ENCODE results near the gene PARD3B. TPM values are rescaled to one million over a fixed set of nuclear protein-coding genes. Genes with fewer than 3 reads are reported as not detected.

Gene PARD3B
- total and polyA plus RNA-seq, 3 donors from 2014 or later = 14.6 to 36.8 (median 29.6) TPM

- intact Hi-C loops (cut with DNase I; ENCODE audit: low total_unique reads) = no loop called here
- H3K36me3 ChIP-seq (ENCODE audit: low read depth, missing control alignments) = no peaks in the 10 kb centered on the region
- DNase-seq = no peak
- no peak overlapping the region for H3K4me3 ChIP-seq
- no peaks in the 10 kb centered on the region for H3K4me1 ChIP-seq
- no peak overlapping the region for H3K27ac ChIP-seq
- WGBS, 2 donors = 92 to 97% methylated on average over 1 of the region's 1 CpG
- TF ChIP-seq CTCF (IDR thresholded peaks at IDR 0.05) = no peak
- H3K9me3 ChIP-seq = no peaks in the 10 kb centered on the region
- H3K27me3 ChIP-seq = no peaks in the 10 kb centered on the region
Measured at GRCh38 chr2:204535764-204536163, 9.5 kb upstream of the PARD3B start.

GRCh38 chr2:204538182-204539018 is 6.9 kb upstream of the PARD3B start:
- 69 to 71% methylated on average over 10 of the region's 10 CpGs for WGBS, 2 donors
- intact Hi-C loops (cut with DNase I; ENCODE audit: low total_unique reads) = no loop called here
- peak; percentile 33 for DNase-seq
- no peak overlapping the region for H3K27ac ChIP-seq
- H3K36me3 ChIP-seq (ENCODE audit: low read depth, missing control alignments) = no peaks in the 10 kb centered on the region
- H3K4me1 ChIP-seq = no peaks in the 10 kb centered on the region
- TF ChIP-seq CTCF (IDR thresholded peaks at IDR 0.05) (no peak), POLR2A (IDR thresholded peaks at IDR 0.05) (no peak)
- H3K9me3 ChIP-seq = no peaks in the 10 kb centered on the region
- no peak overlapping the region for H3K4me3 ChIP-seq
- H3K27me3 ChIP-seq = no peaks in the 10 kb centered on the region

GRCh38 chr2:204539019-204539385 is 6.3 kb upstream of the PARD3B start:
- 94 to 97% methylated on average over 1 of the region's 1 CpG for WGBS, 2 donors
- Histone ChIP-seq H3K36me3 (ENCODE audit: low read depth, missing control alignments) (no peaks in the 10 kb centered on the region), H3K27ac (no peak overlapping the region), H3K27me3 (no peaks in the 10 kb centered on the region), H3K4me3 (no peak overlapping the region), H3K9me3 (no peaks in the 10 kb centered on the region), H3K4me1 (no peaks in the 10 kb centered on the region)
- TF ChIP-seq POLR2A (IDR thresholded peaks at IDR 0.05) (no peak), CTCF (IDR thresholded peaks at IDR 0.05) (no peak)
- DNase-seq = no peak
- intact Hi-C loops (cut with DNase I; ENCODE audit: low total_unique reads) = no loop called here

- WGBS, 2 donors = 80 to 97% methylated on average over 2 of the region's 2 CpGs
- Histone ChIP-seq H3K9me3 (no peaks in the 10 kb centered on the region), H3K27ac (no peak overlapping the region), H3K36me3 (ENCODE audit: low read depth, missing control alignments) (no peaks in the 10 kb centered on the region), H3K4me1 (peaks cover 3% of the 10 kb centered on the region), H3K27me3 (no peaks in the 10 kb centered on the region), H3K4me3 (no peak overlapping the region)
- no peak for DNase-seq
- intact Hi-C loops (cut with DNase I; ENCODE audit: low total_unique reads) = no loop called here
- TF ChIP-seq POLR2A (IDR thresholded peaks at IDR 0.05) (no peak), CTCF (IDR thresholded peaks at IDR 0.05) (no peak)
Measured at GRCh38 chr2:204541637-204542036, 3.6 kb upstream of the PARD3B start.
